Stimulated activated CD8-positive, alpha-beta memory T cell treated with anti-CD3 and anti-CD28 coated beads, Interleukin-4, amount 100 ng/mL, for 48 hours (primary cell): ENCODE data around the gene INPP5F.

Experiments
- DNase-seq: peaks from one replicate; pipeline ENCODE4 v3.0.0-alpha.2; 2020

Gene INPP5F

GRCh38 chr10:119871881-119872609 lies 146.2 kb downstream of the INPP5F start:
- DNase-seq: peak; percentile 67

- DNase-seq: no peak
These were observed 146.7 kb downstream of the INPP5F start, which contains the start of gene MCMBP for GRCh38 chr10:119872610-119872859. Gene MCMBP (minus strand): TSS chr10:119872843. CDS start chr10:119872584, 259 bp downstream.

- DNase-seq: peak; percentile 89
These were observed 147.2 kb downstream of the INPP5F start for GRCh38 chr10:119872860-119873681.

GRCh38 chr10:119878524-119878923 lies 152.7 kb downstream of the INPP5F start:
- no peak for DNase-seq
